HG02642 (cell line): ENCODE data around the gene LINC01488.

ENCODE experiments used
- ATAC-seq: cut with Tn5 transposase; IDR thresholded peaks from one replicate; pipeline ENCODE4 v1.9.1; 2021; ENCODE audit warnings: mild to moderate bottlenecking; ENCODE audit not compliant: unreplicated experiment, poor library complexity

Gene LINC01488

GRCh38 chr11:69481393-69481844, at the start of gene LINC01488:
Gene LINC01488, plus strand, starts transcription at chr11:69481663.
- ATAC-seq: no peak

DNA sequence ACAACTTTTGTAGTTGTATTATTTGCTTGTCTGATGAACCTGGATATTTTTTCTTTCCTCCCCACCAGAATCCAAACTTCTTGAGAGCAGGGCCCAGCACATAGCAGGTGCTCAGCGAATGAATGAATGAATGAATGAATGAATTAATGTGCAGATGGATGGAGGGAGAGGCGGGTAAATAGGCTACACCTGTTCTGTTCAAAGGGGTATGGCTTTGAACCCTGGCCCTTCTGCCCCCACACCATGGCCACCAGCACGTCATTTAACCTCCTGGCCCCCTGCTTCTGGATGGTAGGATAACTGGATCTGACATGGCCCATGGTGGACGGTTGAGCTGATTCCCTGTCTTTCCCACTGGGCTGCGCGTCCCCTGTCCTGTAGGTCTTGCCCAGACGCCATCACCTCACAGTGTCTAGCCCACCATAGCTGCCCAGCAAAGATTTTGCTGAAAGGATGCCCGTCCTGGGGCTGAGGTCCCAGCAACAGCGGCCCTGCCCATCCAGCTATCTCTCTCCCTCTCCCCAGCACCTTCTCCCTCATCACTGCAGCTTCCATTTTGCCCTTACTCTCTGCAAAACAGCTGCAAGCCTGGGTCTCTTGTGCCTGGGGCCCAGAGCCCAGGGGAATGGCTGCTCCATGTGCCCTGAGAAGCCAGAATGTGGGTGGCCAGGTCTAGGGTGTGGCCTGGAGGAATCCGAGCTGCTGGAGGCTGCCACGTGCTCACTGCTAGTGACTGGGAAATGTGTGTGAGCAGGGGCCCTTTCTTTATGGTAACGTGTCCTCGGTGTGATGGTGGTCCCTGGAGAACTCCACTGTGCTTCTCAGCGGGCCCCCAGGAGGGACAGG, 49.3 kb upstream of the LINC01488 start:
- no peak for ATAC-seq

DNA sequence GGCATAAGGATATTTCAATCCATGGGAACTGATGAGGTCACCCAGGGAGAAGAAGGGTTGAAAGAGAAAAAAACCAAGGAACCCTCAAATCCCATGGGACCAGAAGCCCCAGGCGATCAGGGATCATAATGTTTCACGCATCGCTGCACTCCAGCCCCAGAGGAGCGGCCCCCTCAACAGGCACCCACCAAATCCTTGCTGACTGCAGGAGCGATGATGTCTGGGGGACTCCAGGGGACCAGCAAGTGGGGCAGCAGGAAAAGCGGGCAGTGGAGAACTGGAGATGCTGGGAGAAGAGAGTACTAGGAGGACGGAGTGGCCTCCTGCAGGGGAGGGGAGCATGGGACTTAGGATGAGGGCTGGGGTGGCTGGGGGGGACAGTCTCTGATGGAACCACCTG, 47.7 kb upstream of the LINC01488 start:
- ATAC-seq: no peak

- ATAC-seq: no peak
Observed at GRCh38 chr11:69434471-69434931, 47.0 kb upstream of the LINC01488 start.

DNA sequence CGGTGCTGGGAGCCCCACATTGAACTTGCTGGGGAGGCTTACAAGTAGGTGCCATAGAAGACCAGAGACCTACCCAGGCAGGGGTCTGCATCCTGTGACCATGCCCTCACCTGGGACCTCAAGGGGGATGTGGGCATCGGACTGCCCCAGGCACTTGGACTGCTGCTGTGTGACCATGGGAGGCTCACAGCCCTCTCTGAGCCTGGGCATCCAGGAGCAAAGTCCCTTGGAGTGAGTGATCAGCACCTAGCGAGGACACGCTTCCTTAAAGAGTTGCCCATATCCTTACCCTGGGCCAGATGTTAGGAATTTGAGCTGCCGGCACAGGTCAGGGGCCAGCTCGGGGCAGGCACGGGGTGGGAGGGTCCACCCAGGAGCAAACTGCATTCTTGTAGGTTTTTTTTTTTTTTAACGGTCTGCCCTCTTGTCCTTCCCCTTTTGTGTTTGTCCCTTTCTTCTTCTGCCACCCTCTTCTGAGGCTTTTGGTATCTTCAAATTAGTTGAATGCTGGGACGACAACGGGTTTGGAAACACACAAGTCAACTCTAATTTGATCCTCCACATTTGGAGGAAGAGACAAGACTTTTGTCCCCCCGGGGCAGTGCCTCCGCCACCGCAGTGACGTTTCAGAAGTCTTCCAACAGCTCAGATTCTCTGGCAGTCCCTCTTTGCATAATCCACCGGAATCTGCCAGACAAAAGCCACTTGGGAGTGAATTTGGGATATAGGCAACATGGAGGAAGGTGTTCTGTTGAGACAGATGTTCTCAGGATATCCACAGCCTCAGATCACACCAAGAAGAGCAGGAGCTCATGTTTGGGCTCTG, 46.1 kb upstream of the LINC01488 start:
- no peak for ATAC-seq

DNA sequence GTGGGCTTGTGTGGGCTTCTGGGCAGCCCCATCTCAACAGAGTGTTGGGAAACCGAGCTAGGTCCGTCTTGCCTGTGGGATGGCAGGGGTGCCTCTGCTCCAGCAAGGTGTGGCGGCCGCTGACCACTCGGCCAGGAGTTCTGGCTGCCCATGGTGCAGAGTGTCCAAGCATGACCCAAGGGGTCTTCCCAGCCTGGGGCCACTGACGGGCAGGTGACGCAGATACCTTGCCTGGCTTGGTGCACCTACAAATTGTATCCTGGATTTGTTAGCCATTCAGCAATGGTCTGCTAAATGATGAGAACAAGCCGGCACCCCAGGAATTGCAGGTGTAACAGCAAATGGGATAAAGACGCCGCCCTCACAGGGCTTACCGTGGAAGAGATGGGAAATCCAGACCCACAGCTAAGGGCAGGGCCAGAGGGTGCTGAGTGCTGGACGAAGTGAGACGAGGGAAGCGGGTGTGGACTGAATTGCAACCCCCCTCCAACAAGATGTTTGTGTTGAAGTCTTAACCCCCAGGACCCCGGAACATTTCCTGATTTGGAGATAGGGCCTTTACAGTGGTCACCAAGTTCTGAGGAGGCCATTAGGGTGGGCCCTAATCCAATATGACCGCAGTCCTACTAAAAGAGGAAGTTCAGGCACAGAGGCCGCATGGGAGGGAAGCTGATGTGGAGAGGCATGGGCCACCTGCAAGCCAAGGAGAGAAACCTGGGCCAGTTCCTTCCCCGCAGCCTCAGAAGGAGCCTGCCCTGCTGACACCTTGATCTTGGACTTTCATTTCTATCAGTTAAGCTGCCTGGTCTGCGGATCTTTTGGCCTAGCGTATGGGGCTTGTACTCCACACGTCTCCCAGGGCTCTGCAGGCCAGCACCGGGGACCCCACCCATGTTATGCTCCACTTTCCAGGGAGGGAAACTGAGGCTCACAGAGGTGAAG, 45.2 kb upstream of the LINC01488 start:
- no peak for ATAC-seq

GRCh38 chr11:69437001-69437875, 44.2 kb upstream of the LINC01488 start:
- no peak for ATAC-seq

DNA sequence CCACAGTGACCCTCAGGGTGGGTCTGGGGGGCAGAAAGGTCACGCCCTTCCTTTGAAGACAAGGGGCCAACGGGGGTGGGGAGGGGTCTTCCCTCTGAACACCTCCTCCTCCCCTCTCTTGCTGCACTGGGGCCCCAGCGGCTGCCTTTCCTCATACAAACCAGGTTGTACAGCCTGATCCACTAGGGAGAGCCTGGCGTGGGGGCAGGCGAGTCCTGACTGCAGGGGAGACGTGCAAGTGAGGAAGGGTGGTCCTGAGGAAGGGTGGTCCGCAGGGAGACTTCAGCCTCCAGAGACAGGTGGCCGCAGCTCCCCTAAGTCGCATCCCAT, 43.6 kb upstream of the LINC01488 start:
- ATAC-seq: no peak

GRCh38 chr11:69438286-69438920, 43.1 kb upstream of the LINC01488 start:
- ATAC-seq: no peak

- no peak for ATAC-seq
Observed at GRCh38 chr11:69439127-69439526, 42.3 kb upstream of the LINC01488 start.

GRCh38 chr11:69439651-69440464, 41.6 kb upstream of the LINC01488 start:
- no peak for ATAC-seq

- no peak for ATAC-seq
Observed at GRCh38 chr11:69440876-69441275, 40.6 kb upstream of the LINC01488 start.

DNA sequence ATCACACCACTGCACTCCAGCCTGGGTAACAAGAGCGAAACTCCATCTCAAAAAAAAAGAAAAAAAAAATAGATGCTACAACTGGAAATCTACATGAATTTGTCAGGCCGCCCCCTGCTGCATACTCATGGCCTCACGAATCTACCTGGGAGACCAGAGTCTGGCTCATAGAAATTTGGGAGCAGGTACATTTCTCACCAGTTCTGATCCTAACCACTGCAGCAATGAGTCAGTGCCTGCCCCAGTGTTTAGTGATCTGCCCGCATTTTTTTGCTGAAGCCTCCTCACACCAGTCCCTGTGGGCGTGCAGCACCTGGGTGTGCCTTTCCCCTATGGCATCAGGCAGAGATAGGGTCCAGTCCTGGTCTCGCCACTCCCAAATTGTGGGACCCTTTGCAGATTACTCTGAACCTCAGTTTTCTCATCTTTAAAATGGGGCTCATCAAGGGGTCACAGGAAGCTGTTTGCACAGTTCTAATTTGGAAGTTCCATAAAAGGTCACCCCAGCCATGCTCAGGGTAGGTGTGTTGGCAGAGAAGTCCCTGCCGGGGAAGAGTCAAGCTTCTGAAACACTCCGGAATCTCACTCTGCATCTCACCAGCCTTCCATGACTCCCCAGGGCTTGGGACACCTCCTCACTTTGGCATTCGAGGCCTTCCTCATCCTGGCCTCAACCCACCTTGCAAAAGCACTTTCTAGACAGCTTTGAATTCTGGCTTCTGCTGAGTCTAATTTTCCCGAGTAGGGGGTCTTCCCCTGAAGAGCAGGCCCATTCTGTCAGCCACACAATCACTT, 39.3 kb upstream of the LINC01488 start:
- no peak for ATAC-seq

- no peak for ATAC-seq
Observed at GRCh38 chr11:69442807-69443137, 38.7 kb upstream of the LINC01488 start.

GRCh38 chr11:69443138-69443967, 38.1 kb upstream of the LINC01488 start:
- ATAC-seq: peak; percentile 82

DNA sequence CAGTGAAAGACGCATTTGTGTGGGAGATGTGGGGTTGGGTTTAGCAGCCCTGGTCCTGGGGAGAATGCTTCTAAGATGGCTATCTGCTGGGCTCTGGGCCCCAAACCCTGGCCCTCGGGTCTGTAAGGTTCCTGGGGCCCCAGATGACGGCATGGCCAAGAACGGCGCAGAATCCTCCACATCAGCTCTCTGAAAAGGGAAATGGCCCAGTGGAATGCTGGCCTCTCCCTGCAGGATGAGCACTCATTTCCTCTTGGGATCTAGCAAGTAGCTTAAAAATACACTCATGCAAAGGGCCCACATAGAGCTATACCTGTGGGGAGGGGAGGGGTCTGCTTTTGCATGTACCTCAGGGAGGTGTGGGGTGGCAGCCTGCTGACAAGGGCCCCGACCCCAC, 37.5 kb upstream of the LINC01488 start:
- ATAC-seq: no peak
